ENCODE data around the gene PRF1.
"Not testable (repeated sequence)": the region's sequence is repeated elsewhere in the genome, so short reads cannot be mapped to it uniquely, and the experiment has no call there.

PRF1 gene

DNA sequence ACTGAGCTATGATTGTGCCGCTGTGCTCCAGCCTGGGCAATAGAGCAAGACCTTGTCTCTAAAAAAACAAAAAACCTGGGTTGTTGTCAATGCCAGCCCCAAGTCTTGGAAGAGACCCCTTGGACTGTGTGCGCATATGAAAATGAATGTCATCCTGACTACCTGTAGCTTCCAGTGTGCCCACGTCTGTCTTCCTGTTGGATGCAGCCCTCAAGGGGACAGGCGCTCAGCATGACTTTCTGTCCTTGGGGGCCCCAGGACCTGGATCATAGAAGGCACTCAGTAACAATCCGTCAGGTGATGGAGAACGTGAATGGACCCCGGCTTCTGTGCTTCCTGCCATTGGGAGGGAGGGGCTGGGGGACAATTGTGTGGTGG lies 9.0 kb downstream of the PRF1 start:
- DNase-seq (ENCODE audit: low read depth), result no peak

- no peak for DNase-seq (ENCODE audit: low read depth)
Observed at GRCh38 chr10:70592746-70593512, 9.6 kb downstream of the PRF1 start.

DNA sequence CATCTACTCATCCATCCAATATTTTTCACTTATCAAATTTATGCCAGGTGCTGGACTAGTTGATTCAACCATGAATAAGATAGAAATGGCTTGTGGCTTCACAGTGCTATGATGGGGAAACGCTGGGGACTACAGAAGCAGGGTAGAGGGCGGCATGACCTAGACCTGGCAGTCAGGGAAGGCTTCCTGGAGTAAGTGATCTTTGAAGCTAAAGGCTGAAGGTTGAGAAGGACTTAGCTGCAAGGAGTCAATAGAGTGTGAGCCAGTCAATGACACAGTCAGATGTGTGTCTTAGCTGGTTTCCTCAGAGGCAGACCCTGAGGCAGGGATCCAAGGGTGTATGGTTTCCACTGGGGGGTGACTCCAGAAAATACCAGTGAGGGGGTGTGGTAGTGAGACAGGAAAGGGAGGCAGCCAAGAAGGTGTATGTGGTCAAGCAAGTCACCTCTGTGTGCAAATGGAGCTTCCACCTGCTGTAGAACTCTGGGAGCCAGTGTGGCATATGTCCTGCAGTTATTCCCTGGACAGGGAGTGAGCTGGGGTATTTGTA lies 10.3 kb downstream of the PRF1 start:
- no peak for DNase-seq (ENCODE audit: low read depth)

GRCh38 chr10:70590655-70591416 lies 11.7 kb downstream of the PRF1 start:
- DNase-seq (ENCODE audit: low read depth), result no peak

GRCh38 chr10:70589762-70590654 lies 12.5 kb downstream of the PRF1 start:
- DNase-seq (ENCODE audit: low read depth), result no peak

GRCh38 chr10:70588859-70589570 lies 13.5 kb downstream of the PRF1 start:
- DNase-seq (ENCODE audit: low read depth), result no peak

DNA sequence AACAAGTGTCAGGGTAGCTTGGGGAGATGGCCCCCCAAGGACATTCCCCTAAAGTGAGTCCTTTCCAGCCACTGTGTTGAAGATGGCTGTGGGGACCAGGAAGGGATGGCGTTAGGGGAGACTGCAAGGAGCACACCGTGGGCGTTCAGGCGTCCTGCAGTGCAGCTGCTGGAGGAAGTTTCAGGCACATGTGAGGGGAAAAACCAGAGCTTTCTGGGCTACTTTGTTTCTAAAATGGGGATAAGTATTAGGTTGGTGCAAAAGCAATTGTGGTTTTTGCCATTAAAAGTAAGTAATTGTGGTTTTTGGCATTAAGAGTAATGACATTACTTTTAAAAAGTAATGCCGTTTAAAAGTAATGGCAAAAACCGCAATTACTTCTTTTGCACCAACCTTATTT lies 14.3 kb downstream of the PRF1 start:
- DNase-seq (ENCODE audit: low read depth), result no peak

GRCh38 chr10:70587045-70587658 lies 15.4 kb downstream of the PRF1 start:
- no peak for DNase-seq (ENCODE audit: low read depth)

DNA sequence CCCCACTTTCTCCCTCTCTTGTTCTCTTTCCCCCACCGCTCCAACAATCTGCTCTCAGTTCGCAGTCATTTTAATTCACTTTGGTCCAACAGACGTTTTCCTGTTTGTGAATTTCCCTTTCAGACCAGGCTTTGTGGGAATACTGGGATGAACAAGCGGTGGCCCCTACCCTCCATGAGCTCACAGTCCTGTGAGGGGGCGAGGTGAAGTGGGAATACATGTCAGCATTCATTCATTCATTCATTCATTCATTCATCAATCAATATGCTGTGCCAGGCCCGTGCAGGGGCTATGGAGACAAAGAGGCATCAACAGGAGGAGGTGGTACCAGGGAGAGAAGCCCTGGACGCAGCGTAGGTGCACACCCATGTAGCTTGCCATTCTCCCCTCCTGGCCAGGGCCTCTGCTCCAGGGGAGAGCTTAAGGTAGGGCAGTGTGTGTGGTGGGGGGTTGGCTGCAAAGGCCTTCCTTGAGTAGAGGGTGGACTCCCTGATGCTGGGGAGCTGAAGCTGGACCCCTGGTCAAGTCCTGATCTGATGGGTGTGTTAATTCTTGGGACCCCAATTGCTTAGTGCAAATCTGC lies 16.1 kb downstream of the PRF1 start:
- no peak for DNase-seq (ENCODE audit: low read depth)

DNA sequence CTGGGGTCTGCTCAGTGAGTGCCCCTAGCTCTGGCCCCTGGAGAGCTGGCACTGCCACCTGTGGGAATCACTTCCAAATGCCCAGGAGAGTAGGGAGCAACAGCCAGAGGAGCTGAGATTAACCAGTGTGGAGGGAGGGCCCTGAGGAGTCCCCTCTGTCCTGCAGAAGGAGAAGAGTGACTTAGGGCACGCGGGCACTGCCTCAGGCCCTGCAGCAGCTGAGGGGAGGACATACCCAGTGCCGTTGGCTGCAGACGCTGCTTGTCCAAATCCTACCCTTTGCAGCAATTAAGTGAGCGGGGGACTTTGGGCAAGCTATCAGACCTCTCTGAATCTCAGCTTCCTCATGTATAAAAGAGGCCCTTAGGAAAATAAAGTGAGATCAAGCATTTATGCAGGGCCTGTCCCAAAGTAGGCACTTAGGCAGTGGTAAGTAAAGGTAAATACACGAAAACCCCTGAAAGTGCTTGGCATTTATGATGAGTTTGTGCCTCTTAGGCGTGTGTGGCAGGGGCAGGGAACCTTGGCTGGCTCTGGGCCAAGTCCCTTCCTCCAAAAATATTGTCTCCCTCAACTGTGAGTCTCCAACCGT lies 16.9 kb downstream of the PRF1 start:
- DNase-seq (ENCODE audit: low read depth), result no peak

DNA sequence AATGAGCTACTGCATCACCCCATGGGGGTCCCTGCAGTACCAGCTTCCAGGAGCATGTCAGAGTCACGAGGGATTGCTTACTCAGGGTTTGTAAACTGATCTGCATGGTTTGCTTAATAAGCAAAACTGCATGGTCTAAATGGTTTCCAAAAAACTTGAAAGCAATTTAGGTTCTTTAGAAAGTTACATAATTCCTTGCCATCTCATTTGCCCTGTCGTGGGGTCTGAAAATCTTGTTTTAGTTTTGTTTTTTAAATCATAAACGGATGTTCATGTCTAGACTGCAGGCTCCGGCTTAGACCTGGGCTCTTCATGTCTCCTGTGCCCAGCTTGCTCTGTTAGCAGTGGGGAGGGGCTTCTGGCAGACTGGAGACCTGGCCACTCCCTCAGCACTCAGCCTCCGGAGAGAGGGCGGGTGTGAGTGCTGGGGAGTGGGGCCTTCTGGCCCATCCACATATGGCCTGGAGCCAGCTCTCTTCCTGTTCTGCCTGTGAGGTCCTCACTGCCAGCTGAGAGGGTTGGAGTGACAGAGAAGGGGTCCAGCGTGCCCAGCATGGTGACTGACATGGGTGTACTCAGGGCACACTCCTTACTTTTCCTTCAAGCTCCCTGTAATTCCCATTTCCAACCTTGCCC lies 17.5 kb downstream of the PRF1 start:
- DNase-seq (ENCODE audit: low read depth), result no peak

DNA sequence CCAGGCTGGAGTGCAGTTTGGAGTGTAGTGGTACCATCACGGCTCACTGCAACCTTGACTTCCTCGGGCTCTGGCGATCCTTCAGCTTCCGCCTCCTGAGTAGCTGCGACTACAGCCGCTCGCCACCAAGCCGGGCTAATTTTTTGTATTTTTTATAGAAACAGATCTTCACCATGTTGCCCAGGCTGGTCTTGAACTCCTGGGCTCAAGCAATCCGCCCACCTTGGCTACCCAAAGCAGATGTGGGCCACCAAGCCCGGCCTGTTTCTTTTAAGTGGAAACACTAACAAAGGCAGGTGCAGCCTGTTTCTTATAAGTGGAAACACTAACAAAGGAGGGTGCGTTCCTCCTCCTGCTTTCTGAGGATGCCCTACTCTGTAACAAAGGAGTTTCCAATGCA lies 18.2 kb downstream of the PRF1 start:
- no peak for DNase-seq (ENCODE audit: low read depth)

DNA sequence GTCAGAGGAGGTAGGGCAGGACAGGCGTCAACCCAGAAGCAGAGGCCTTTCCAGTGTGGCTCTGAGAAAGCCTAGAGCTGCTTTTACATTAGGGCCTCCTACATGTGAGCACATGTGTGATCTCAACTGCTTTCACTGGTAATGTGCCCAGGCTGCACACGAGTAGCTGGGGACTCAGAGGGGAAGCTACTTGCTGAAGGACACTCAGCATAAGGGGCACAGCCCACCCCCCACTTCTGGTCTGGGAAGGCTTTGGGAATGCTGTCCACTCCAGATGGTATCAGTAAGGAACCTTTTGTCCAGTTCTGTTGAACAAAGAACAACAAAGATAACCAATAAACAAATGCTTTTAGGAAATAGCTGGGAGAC lies 18.9 kb downstream of the PRF1 start:
- no peak for DNase-seq (ENCODE audit: low read depth)

GRCh38 chr10:70582793-70583668 lies 19.5 kb downstream of the PRF1 start:
- no peak for DNase-seq (ENCODE audit: low read depth)

DNA sequence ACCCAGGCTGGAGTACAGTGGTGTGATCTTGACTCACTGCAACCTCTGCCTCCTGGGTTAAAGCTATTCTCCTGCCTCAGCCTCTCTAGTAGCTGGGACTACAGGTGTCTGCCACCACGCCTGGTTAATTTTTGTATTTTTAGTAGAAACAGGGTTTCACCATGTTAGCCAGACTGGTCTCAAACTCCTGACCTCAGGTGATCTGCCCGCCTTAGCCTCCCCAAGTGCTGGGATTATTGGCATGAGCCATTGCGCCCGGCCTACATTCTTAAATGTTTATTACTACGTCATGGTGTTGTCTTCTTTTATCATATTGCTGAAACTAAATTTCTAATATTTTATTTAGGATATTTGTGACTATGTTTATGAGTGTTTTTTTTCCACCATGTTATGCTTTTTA lies 21.4 kb downstream of the PRF1 start:
- DNase-seq (ENCODE audit: low read depth), result not testable (repeated sequence)

- DNase-seq (ENCODE audit: low read depth), result no peak
Observed at GRCh38 chr10:70579234-70580002, 23.1 kb downstream of the PRF1 start.

DNA sequence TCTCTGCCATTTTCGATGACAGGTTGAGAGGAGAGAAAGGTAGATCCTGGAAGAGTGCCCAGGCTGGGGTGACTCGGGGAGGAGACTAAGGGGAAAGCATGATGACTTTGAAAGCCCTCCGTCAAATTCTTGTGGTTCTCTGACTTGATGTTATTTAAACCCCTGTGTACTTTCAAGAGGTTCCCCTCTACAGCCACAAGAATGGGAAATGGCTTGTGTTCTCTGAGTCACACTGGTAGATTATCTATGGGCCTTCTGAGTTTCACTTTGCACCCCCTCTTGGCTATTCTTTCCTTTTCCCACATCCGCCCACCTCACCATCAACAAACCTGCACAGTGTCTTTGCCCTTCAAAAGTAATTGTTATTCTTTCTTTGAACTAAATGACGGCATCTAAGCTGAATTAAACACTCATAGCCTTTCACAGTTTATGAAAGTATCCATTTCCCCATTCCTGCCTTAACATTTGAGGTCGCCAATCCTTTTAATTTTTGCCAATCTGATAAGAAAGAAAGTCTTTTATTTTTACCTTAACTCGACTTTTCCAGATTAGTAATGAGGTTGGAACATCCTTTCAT lies 24.1 kb downstream of the PRF1 start:
- peak; percentile 67 for DNase-seq (ENCODE audit: low read depth)
